ENCODE measurements around the gene CPED1.

DNA sequence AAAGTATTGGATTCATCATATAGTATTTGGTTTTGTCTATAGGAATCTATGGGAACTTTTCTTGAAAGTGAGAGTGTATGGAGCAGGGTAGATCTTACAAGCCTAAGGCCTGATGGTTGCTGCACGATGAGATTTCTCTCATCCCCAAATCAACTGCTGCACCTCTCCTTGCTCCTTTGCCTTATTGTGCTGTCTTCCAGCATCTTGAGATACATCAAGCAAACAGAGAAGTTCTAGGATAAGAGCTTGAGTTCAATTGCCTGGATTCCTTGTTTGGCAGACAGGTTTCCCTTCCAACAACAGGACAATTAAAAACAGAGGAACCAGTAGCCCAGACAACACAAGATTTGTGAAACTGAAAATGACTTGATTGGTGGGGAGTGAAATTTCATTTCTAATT is 56.6 kb downstream of the CPED1 start:
- TF ChIP-seq, protein P1, sequence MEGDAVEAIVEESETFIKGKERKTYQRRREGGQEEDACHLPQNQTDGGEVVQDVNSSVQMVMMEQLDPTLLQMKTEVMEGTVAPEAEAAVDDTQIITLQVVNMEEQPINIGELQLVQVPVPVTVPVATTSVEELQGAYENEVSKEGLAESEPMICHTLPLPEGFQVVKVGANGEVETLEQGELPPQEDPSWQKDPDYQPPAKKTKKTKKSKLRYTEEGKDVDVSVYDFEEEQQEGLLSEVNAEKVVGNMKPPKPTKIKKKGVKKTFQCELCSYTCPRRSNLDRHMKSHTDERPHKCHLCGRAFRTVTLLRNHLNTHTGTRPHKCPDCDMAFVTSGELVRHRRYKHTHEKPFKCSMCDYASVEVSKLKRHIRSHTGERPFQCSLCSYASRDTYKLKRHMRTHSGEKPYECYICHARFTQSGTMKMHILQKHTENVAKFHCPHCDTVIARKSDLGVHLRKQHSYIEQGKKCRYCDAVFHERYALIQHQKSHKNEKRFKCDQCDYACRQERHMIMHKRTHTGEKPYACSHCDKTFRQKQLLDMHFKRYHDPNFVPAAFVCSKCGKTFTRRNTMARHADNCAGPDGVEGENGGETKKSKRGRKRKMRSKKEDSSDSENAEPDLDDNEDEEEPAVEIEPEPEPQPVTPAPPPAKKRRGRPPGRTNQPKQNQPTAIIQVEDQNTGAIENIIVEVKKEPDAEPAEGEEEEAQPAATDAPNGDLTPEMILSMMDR (IDR thresholded peaks at IDR 0.05) = no peak
- no peak for TF ChIP-seq POLR2A (IDR thresholded peaks at IDR 0.05)

All from testis (tissue), 2 donors.